Measurements from ENCODE around the gene NRDC. TPM values are rescaled to one million over a fixed set of nuclear protein-coding genes. Genes with fewer than 3 reads are reported as not detected.

Gene NRDC
- total RNA-seq, 1 donor from 2014 or later: 130 TPM

DNA sequence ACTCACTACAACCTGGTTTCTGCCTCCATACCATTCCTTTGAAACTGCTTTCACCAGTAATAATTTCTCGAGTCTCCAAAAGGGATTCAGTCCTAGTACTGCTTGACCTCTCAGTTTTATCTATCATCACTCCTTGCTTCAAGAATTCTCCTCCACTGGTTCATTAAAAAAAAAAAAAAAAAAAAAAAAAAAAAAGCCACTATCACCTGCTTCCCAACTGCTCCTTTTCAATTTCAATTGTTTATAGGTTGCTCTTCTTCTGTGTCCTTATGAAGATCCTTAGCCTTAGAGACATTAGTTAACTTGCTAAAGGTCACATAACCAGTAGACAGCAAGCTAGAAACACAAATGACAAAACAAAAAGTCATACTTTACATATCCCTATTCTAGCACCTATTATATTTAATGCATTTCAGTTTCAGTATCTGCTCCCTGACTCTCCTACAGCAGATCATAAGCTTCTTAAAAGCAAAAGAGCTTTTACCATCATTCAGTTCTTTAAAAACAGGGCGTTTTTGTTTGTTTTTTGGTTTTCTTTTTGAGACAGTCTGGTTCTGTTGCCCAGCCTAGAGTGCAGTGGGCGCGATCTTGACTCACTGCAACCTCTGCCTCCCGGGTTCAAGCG is 7.1 kb downstream of the NRDC start:
- TF ChIP-seq, protein P1, sequence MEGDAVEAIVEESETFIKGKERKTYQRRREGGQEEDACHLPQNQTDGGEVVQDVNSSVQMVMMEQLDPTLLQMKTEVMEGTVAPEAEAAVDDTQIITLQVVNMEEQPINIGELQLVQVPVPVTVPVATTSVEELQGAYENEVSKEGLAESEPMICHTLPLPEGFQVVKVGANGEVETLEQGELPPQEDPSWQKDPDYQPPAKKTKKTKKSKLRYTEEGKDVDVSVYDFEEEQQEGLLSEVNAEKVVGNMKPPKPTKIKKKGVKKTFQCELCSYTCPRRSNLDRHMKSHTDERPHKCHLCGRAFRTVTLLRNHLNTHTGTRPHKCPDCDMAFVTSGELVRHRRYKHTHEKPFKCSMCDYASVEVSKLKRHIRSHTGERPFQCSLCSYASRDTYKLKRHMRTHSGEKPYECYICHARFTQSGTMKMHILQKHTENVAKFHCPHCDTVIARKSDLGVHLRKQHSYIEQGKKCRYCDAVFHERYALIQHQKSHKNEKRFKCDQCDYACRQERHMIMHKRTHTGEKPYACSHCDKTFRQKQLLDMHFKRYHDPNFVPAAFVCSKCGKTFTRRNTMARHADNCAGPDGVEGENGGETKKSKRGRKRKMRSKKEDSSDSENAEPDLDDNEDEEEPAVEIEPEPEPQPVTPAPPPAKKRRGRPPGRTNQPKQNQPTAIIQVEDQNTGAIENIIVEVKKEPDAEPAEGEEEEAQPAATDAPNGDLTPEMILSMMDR (IDR thresholded peaks at IDR 0.05; ENCODE audit: borderline replicate concordance): no peak
- Histone ChIP-seq H3K4me1 (peaks cover 70% of the 10 kb centered on the region), H3K9me3 (replicated peaks) (no peaks in the 10 kb centered on the region), H3K36me3 (peaks cover 4% of the 10 kb centered on the region), H3K27me3 (ENCODE audit: low read depth) (no peaks in the 10 kb centered on the region), H3K4me3 (no peak overlapping the region), H3K27ac (replicated peaks) (no peak overlapping the region)
- intact Hi-C loops (cut with micrococcal nuclease): loop anchor here (10.0 kb wide), 1 partner anchor 257 kb away; the partner anchor contains the start of gene OSBPL9
- no peak for DNase-seq

DNA sequence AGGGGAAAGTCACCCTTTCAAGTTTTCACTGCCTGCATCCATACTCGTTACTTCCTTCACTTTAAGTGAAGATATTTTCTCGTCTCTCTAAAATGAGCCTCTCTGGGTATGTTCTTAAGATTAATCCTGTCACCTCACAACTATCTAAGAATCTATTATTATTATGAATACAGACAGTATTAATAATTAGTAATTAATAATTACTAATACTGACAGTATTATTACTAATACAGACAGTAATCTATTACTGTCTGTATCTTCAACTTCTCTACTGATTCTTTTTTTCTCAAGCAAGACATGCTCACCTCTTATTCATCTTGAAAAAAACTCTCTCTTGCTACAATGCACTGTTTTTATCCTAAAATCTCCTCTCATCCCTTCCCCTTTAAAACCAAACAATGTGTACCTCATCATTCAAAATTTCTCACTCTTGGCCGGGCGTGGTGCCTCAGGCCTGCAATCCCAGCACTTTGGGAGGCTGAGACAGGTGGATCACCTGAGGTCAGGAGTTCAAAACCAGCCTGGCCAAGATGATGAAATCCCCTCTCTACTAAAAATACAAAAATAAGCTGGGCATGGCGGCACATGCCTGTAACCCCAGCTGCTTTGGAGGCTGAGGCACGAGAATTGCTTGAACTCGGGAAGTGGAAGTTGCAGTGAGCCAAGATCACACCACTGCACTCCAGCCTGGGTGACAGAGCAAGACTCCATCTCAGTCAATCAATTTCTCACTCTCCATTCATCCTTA is 7.8 kb downstream of the NRDC start:
- TF ChIP-seq, protein P1 (IDR thresholded peaks at IDR 0.05; ENCODE audit: borderline replicate concordance): no peak
- no peaks in the 10 kb centered on the region for H3K9me3 ChIP-seq (replicated peaks)
- intact Hi-C loops (cut with micrococcal nuclease): loop anchor here (10.0 kb wide), 1 partner anchor 256 kb away; the partner anchor contains the start of gene OSBPL9
- H3K27ac ChIP-seq (replicated peaks): no peak overlapping the region
- H3K4me3 ChIP-seq: no peak overlapping the region
- peaks cover 67% of the 10 kb centered on the region for H3K4me1 ChIP-seq
- H3K36me3 ChIP-seq: peaks cover 4% of the 10 kb centered on the region
- no peaks in the 10 kb centered on the region for H3K27me3 ChIP-seq (ENCODE audit: low read depth)
- DNase-seq: no peak

DNA sequence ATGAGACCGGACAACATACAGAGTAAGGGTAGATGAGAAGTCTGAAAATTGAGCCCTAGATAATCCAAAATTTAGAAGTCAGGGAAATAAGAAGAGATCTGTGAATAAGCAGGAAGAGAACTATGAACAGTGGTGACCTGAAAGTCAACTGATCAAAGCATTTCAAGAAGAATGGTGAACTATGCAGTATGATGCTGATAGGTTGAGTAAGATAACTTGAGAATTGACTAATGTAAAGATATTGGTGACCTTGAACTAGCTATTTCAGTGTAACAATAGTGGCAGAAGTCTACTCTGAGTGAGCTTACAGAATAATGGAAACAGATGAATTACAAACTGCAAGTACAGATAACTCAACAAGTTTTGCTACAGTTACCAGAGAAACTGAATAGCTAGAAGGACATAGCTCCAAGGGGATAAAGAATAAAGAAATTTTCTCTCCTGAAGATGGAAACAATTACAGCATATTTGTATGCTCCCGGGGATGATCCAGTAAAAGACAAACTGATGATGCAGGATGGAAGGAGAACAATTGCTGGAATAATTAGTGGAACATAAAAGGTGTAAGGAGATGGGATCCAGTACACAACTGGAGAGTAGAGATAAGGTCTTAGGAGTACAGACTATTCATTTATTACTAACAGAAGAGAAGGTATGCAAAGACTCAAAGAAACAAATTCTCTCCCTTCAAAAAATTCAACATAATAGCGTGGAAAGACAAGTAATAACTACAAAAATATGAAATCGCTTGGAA is 10.9 kb downstream of the NRDC start:
- no peaks in the 10 kb centered on the region for H3K9me3 ChIP-seq (replicated peaks)
- no peaks in the 10 kb centered on the region for H3K36me3 ChIP-seq
- no peaks in the 10 kb centered on the region for H3K27me3 ChIP-seq (ENCODE audit: low read depth)
- DNase-seq: no peak
- intact Hi-C loops (cut with micrococcal nuclease): no loop called here
- H3K4me3 ChIP-seq: no peak overlapping the region
- peaks cover 41% of the 10 kb centered on the region for H3K4me1 ChIP-seq
- TF ChIP-seq, protein P1 (IDR thresholded peaks at IDR 0.05; ENCODE audit: borderline replicate concordance): no peak
- H3K27ac ChIP-seq (replicated peaks): no peak overlapping the region

DNA sequence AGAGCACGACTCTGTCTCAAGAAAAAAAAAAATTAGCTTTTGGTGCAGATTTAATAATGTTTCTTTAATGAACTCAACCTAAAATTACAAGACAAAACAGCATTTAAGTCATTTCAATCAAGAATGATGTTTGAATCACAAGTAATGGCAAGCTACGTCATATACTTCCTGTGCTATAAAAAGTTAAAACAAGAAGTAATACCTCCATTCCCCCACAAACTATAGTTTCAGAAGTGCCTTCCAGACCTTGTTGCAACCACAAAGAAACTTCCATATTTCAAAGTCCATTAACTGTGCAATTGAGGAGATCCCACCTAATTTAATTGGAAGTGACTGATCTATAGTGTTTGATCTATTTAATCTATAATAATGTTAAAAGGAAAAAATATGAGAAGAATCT is 15.1 kb downstream of the NRDC start:
- no peak for DNase-seq
- no peaks in the 10 kb centered on the region for H3K9me3 ChIP-seq (replicated peaks)
- no peak overlapping the region for H3K4me3 ChIP-seq
- no peak overlapping the region for H3K27ac ChIP-seq (replicated peaks)
- H3K27me3 ChIP-seq (ENCODE audit: low read depth): no peaks in the 10 kb centered on the region
- intact Hi-C loops (cut with micrococcal nuclease): no loop called here
- TF ChIP-seq, protein P1 (IDR thresholded peaks at IDR 0.05; ENCODE audit: borderline replicate concordance): no peak
- no peaks in the 10 kb centered on the region for H3K36me3 ChIP-seq
- H3K4me1 ChIP-seq: peaks cover 33% of the 10 kb centered on the region

DNA sequence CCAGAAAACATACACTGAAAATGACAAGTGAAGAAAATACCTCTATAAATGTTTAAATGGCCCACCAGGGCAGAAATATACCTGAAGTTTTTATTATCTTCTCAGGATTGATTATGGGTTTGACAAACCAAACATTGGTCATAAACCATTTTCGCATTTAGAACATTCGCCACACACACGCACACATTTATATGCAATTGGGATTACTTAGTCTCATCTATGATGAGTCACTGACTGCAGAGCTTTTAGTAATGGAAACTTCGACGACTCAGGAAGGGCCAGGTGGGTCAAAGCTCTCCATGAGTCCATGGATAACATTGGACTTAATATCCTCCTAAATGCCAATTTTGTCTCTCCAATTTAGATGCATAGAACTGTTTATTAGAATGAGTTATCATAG is 16.9 kb downstream of the NRDC start:
- Histone ChIP-seq H3K36me3 (no peaks in the 10 kb centered on the region), H3K4me3 (no peak overlapping the region), H3K27me3 (ENCODE audit: low read depth) (no peaks in the 10 kb centered on the region), H3K27ac (replicated peaks) (no peak overlapping the region), H3K9me3 (replicated peaks) (no peaks in the 10 kb centered on the region), H3K4me1 (peaks cover 18% of the 10 kb centered on the region)
- no peak for DNase-seq
- intact Hi-C loops (cut with micrococcal nuclease): no loop called here
- TF ChIP-seq, protein P1 (IDR thresholded peaks at IDR 0.05; ENCODE audit: borderline replicate concordance): no peak
